ENCODE measurements around the gene PMEL. TPM values are rescaled to one million over a fixed set of nuclear protein-coding genes. Genes with fewer than 3 reads are reported as not detected.

PMEL gene
- total RNA-seq, 1 experiment from 2014 or later = 2.0 TPM

- peak overlapping the region; percentile 78 for H3K27ac ChIP-seq (ENCODE audit: low read length)
- BruUV-seq (replicated peaks) = no TSS peak
- CTCF ChIA-PET = no interaction called here
- DNase-seq (no peak), ATAC-seq (no peak)
- peaks cover 5% of the 10 kb centered on the region for H3F3A ChIP-seq (ENCODE audit: low read length, unreplicated experiment)
- intact Hi-C loops (cut with micrococcal nuclease) = loop anchor here (2.0 kb wide), 1 partner anchor 68 kb away; the partner anchor contains the start of gene RPS26
- POLR2A ChIA-PET (ENCODE audit: unreplicated experiment) = interaction anchor here (0.6 kb wide), 1 partner anchor 234 kb away, joined by 3 read pairs; no protein-coding TSS in a partner anchor
- H3K9ac ChIP-seq (ENCODE audit: low read length) = peak overlapping the region; percentile 70
- H3K4me2 ChIP-seq (ENCODE audit: low read length) = peak overlapping the region; percentile 88
- H3K79me2 ChIP-seq (ENCODE audit: low read length) = peaks cover 52% of the 10 kb centered on the region
- no peaks in the 10 kb centered on the region for H3K27me3 ChIP-seq (ENCODE audit: low read length)
- no peak for TF ChIP-seq EZH2phosphoT487 (IDR thresholded peaks at IDR 0.05; ENCODE audit: borderline replicate concordance, low read length)
- TF ChIP-seq CTCF (conservative IDR thresholded peaks at IDR 0.05; ENCODE audit: low read depth, low read length) = no peak
- no peak for TF ChIP-seq EZH2 (IDR thresholded peaks at IDR 0.05; ENCODE audit: low read length, unreplicated experiment)
- no peaks in the 10 kb centered on the region for H3K9me2 ChIP-seq (replicated peaks; ENCODE audit: low read length)
- peaks cover 36% of the 10 kb centered on the region for H3K4me1 ChIP-seq (ENCODE audit: insufficient read depth, low read length)
- peak overlapping the region; percentile 78; the same call in 1 of the 2 replicates for H2AFZ ChIP-seq (ENCODE audit: low read length)
- no peaks in the 10 kb centered on the region for H3K9me3 ChIP-seq (ENCODE audit: low read length)
- 0 out of 2 replicates have a peak, but pooled peaks cover 2% of the 10 kb centered on the region for H3K36me3 ChIP-seq (ENCODE audit: low read depth, low read length)
- no peaks in the 10 kb centered on the region for H4K20me1 ChIP-seq (ENCODE audit: low read length)
- peak overlapping the region; percentile 76 for H3K4me3 ChIP-seq (ENCODE audit: low read length)
These were observed 6.6 kb upstream of the PMEL start for GRCh38 chr12:55972456-55972855.

DNA sequence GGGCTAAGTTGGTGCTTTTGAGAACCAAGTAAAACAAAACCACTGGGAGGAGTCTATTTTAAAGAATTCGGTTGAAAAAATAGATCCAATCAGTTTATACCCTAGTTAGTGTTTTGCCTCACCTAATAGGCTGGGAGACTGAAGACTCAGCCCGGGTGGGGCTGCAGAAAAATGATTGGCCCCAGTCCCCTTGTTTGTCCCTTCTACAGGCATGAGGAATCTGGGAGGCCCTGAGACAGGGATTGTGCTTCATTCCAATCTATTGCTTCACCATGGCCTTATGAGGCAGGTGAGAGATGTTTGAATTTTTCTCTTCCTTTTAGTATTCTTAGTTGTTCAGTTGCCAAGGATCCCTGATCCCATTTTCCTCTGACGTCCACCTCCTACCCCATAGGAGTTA is 6.2 kb upstream of the PMEL start:
- Histone ChIP-seq H3K9me2 (replicated peaks; ENCODE audit: low read length) (no peaks in the 10 kb centered on the region), H2AFZ (ENCODE audit: low read length) (no peak overlapping the region), H3K4me1 (ENCODE audit: insufficient read depth, low read length) (peaks cover 37% of the 10 kb centered on the region), H3K27ac (ENCODE audit: low read length) (peak overlapping the region; percentile 78), H3K36me3 (ENCODE audit: low read depth, low read length) (0 out of 2 replicates have a peak, but pooled peaks cover 2% of the 10 kb centered on the region), H3K79me2 (ENCODE audit: low read length) (peaks cover 52% of the 10 kb centered on the region), H3F3A (ENCODE audit: low read length, unreplicated experiment) (peaks cover 5% of the 10 kb centered on the region), H4K20me1 (ENCODE audit: low read length) (no peaks in the 10 kb centered on the region), H3K27me3 (ENCODE audit: low read length) (no peaks in the 10 kb centered on the region), H3K4me3 (ENCODE audit: low read length) (peak overlapping the region; percentile 76), H3K9me3 (ENCODE audit: low read length) (no peaks in the 10 kb centered on the region), H3K9ac (ENCODE audit: low read length) (peak overlapping the region; percentile 70), H3K4me2 (ENCODE audit: low read length) (peak overlapping the region; percentile 88)
- intact Hi-C loops (cut with micrococcal nuclease) = loop anchor here (2.0 kb wide), 1 partner anchor 69 kb away; the partner anchor contains the start of gene RPS26
- ATAC-seq = no peak
- BruUV-seq (replicated peaks) = no TSS peak
- peak; percentile 74 for DNase-seq
- TF ChIP-seq EZH2 (IDR thresholded peaks at IDR 0.05; ENCODE audit: low read length, unreplicated experiment) (no peak), CTCF (conservative IDR thresholded peaks at IDR 0.05; ENCODE audit: low read depth, low read length) (no peak), EZH2phosphoT487 (IDR thresholded peaks at IDR 0.05; ENCODE audit: borderline replicate concordance, low read length) (no peak)
- ChIA-PET POLR2A (ENCODE audit: unreplicated experiment) (interaction anchor here (0.6 kb wide), 1 partner anchor 234 kb away, joined by 3 read pairs; no protein-coding TSS in a partner anchor), CTCF (no interaction called here)

DNA sequence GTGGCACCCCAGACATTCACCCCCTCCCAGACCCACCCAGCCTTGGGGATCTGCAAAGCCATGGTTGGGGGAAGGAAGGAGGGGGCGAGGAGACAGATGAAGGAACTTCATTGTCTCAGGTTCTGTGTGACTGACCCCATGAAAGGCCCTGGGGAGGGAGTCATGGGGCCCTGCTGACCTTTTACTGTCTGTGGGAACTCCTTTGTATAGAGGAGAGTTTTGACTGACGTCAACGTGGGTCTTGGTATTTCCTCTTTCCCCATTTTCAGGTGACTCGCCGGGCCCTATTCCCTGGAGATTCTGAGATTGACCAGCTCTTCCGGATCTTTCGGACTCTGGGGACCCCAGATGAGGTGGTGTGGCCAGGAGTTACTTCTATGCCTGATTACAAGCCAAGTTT is 4.9 kb upstream of the PMEL start:
- ATAC-seq (no peak), DNase-seq (no peak)
- no peak for TF ChIP-seq CTCF (conservative IDR thresholded peaks at IDR 0.05; ENCODE audit: low read depth, low read length)
- no peak for TF ChIP-seq EZH2phosphoT487 (IDR thresholded peaks at IDR 0.05; ENCODE audit: borderline replicate concordance, low read length)
- TF ChIP-seq EZH2 (IDR thresholded peaks at IDR 0.05; ENCODE audit: low read length, unreplicated experiment) = no peak
- Histone ChIP-seq H2AFZ (ENCODE audit: low read length) (no peak overlapping the region), H3K9me2 (replicated peaks; ENCODE audit: low read length) (no peaks in the 10 kb centered on the region), H3K27me3 (ENCODE audit: low read length) (no peaks in the 10 kb centered on the region), H3K9ac (ENCODE audit: low read length) (no peak overlapping the region), H3K4me3 (ENCODE audit: low read length) (no peak overlapping the region), H3K79me2 (ENCODE audit: low read length) (peaks cover 43% of the 10 kb centered on the region), H4K20me1 (ENCODE audit: low read length) (no peaks in the 10 kb centered on the region), H3K4me1 (ENCODE audit: insufficient read depth, low read length) (peaks cover 43% of the 10 kb centered on the region), H3K4me2 (ENCODE audit: low read length) (no peak overlapping the region), H3K9me3 (ENCODE audit: low read length) (no peaks in the 10 kb centered on the region), H3K36me3 (ENCODE audit: low read depth, low read length) (0 out of 2 replicates have a peak, but pooled peaks cover 2% of the 10 kb centered on the region), H3K27ac (ENCODE audit: low read length) (no peak overlapping the region), H3F3A (ENCODE audit: low read length, unreplicated experiment) (peaks cover 5% of the 10 kb centered on the region)
- CTCF ChIA-PET = no interaction called here
- intact Hi-C loops (cut with micrococcal nuclease) = no loop called here
- POLR2A ChIA-PET (ENCODE audit: unreplicated experiment) = interaction anchor here (0.6 kb wide), 1 partner anchor 195 kb away, joined by 3 read pairs; no protein-coding TSS in a partner anchor
- BruUV-seq (replicated peaks) = no TSS peak

Measured in PC-3 (cell line).